ENCODE measurements around the gene FAM120A.
A peak's percentile ranks its signal among the peaks of the same experiment; 100 is the strongest.

Gene FAM120A

DNA sequence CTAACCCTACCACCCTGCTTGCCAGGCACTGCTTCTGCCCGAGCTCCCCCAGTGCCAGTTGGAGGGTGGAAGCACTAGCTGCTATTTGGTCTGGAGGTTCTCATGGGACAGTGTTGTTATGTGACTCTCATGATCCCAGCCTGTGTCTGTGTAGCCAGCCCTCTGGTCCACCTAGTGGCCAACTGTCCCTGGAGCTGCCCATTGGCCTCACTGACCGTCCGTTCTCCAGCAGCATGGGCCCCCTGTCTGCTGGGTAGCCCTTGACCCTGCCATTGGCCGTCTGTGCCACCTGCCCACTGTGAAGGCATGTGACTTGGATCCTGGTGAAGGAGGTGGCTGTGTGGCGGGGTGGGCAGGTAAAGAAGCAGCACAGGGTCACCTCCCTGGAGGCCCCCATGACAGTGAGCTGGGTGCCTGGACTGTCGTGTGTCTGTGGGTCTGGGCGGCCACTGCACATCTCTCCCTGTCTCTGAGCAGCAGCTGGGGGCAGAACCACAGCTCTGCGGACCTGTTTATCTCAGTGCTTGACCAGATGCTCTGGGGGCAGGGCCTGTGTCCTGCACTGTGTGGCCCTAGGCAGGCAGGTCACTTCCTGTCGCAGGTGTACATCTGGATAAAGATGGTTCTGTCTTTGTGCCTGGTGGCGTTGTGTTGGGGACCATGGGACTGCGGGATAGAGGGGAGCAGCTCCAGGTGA is 136.3 kb downstream of the FAM120A start:
- no peak overlapping the region for H3K27ac ChIP-seq
- no peak for DNase-seq (ENCODE audit: low read depth, low spot score)

DNA sequence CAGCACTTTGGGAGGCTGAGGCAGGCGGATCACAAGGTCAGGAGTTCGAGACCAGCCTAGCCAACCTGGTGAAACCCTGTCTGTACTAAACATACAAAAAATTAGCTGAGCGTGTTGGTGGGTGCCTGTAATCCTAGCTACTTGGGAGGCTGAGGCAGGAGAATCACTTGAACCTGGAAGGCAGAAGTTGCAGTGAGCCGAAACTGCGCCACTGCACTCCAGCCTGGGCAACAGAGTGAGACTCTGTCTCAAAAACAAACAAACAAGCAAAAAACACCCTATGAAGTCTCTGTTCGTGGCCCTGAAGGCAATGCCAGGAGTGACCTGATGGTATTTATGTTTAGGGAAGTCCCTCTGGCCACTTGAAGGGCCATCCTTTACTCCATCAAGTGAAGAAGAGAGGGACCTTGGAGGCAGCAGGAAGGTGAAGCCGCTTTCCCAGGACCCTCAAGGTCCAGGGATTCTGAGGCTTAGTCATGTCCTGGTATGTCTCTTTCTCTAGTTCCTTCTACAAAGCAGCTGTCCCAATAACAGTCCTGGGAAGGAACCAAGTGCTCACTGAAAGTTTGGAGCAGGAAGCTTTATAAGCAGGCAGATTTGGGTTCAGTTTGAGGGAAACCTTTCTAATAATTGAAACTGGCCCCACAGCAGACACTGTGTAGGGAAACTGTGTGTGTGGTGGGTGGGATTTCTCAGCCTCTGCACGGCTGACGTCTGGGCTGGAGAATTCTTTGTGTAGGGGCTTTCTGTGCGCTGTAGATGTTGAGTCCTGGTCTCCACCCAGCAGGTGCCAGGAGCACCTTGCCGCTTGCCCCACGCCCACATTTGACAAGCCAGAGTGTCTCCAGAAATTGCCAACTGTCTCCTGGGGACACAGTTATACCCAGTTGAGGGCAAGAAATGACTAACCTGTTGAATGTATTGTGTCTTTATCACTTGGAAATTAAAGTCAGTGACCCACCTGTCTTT is 137.4 kb downstream of the FAM120A start:
- H3K27ac ChIP-seq, result no peak overlapping the region

DNA sequence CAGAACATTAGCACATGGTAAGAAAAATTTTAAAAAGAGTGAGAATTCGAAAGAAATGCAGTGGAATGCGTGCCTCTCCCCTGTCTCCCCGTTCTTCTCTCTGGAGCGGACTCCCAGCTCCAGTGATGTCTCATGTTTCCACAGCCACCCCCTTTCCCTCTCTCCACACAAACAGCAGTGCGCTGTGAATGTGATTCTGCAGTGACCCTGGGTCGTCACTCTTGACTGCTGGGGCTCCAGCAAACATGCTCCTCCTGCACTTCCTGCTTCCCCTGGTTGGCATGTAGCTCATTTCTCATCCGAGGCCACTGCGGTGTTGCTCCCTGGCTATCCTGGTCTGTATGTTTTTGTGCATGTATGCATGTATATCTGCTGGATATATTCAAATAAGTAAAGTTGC is 138.2 kb downstream of the FAM120A start:
- no peak for DNase-seq (ENCODE audit: low read depth, low spot score)
- no peak overlapping the region for H3K27ac ChIP-seq

More for the DNA sequence above, 137.4 kb downstream of the FAM120A start:
- no peak for DNase-seq (ENCODE audit: low read depth, low spot score)

DNA sequence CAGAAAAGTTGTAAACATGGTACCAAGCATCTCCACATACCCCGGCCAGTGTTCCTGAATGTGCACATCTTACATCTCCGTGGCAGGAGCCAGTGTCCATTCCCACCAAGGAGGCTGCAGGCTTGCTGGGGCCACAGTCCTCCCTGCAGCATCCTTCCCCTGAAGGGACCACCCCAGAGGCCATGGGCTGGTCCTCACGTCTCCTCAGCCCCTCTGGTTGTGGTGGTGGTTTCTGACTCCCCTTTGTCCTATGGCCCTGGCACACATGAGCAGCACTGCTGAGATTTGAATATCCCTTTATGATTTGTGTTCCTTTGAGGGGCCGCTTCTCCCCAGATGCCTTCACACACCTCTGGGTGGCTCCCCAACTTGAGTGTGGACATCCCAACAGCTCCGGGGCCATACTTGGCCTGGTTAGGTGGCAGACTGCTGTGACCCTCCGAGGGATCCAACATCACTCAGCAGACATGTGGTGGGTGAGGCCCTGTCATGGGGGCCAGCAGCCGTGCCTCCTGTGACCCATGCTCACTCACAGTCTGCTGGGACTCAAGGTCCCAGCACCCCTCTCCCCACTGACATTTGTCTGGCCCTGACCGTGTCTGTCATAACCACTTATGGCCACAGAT is 139.2 kb downstream of the FAM120A start:
- no peak overlapping the region for H3K27ac ChIP-seq
- no peak for DNase-seq (ENCODE audit: low read depth, low spot score)

DNA sequence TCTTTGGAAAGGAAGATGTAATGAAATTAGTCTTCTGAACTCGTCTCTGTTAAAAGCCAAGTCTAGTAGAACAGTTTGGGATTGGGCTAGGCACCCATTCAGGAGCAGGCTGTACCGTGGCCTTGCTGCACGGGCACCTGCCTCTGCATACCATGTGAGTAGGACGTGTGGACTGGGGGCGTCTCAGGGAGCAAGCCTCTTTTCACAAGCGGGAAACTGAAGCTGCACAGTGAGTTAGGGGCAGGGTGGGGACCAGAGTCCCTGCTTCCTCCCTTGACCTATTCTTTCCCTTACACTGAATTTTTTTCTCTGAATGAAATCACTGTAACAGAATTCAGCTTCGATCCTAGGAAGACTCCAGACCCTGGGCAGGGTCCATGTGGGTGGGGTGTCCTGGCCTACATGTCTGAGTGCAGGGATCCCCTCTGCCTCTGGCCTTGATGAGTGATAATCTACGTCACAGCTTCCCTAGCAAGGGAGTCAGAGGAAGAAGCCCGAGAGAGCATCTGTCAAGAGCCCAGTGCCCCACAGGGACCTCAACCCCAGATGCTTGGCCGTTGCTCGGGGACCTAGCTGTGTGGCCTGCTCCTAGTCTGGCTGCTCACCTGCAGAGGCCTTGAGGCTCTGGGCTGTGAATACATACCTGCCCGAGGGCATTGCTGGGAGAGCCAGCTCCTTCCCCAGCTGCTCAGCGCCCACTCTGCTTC is 140.0 kb downstream of the FAM120A start:
- H3K27ac ChIP-seq, result no peak overlapping the region
- DNase-seq (ENCODE audit: low read depth, low spot score), result no peak

DNA sequence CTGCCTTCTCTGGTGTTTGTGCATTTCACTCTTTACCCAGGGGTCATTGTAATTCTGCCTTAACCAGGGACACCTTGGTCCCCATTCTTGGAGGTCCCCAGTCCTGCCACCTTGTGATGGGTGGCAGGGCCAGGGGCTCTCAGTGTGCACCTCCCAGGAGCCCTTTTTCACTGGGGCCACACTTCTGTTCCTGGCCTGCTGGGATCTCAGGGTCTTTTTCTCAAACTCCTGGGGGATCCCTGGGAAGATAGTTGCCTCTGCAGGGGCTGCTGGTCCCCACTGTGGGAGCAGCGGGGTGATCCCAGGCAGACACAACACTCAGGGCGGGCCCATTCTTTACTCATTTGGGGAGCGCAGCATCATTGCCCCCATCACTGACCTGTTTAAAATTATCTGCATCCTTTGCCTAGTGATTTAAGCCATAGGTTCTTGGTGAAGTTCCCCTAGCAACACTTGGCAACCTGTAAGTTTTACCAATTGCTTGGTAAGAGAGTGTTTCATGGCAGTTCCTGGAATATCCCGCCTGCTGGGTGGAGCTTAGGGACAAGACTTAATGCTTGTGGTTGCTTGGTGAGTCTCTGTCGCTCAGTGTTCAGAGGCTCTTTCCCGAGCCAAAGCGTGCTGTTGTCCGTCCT is 140.6 kb downstream of the FAM120A start:
- no peak for DNase-seq (ENCODE audit: low read depth, low spot score)
- H3K27ac ChIP-seq, result no peak overlapping the region

DNA sequence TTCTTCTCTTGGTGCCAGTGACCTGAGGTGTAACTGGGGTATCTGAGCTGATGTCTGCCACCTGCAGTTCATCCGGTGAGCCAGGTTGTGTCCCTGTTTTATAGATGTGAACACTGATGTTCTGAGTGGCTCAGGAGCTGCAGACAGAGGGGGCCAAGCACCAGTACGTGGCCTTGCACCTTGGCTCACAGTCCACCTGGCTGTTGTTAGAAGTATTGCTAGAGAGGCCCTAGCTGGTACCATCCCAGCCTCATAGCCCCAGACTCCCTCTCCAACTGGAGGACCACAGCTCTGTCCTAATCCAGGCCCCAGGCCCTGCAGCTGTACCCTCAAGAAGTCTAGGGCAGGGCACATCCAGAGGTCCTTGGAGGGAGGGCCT is 141.1 kb downstream of the FAM120A start:
- no peak for DNase-seq (ENCODE audit: low read depth, low spot score)
- no peak overlapping the region for H3K27ac ChIP-seq

DNA sequence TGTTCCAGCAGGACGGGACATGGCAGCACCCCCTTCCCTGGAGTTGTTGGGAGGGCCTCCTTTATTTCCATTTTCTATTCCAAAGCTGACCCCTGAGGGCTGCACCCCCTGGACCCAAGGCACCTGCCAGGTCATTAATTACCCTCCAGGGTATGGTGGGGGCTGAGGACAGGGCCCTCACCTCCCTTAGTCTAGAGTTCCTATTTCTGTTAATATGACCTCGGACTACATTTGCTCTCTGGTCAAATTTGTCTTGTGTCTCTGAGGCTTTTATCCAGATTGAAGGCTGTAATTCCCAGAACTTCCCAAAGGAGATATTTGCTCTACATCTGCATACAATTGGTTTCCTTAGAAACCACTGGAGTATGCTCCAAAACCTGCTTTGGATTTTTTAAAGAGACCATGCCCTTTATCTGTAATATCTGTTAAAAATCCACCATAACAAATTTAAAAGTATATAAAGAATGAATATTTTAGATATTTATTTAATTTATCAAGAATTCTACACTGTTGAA is 141.7 kb downstream of the FAM120A start:
- no peak for DNase-seq (ENCODE audit: low read depth, low spot score)
- peak overlapping the region; percentile 65 for H3K27ac ChIP-seq

DNA sequence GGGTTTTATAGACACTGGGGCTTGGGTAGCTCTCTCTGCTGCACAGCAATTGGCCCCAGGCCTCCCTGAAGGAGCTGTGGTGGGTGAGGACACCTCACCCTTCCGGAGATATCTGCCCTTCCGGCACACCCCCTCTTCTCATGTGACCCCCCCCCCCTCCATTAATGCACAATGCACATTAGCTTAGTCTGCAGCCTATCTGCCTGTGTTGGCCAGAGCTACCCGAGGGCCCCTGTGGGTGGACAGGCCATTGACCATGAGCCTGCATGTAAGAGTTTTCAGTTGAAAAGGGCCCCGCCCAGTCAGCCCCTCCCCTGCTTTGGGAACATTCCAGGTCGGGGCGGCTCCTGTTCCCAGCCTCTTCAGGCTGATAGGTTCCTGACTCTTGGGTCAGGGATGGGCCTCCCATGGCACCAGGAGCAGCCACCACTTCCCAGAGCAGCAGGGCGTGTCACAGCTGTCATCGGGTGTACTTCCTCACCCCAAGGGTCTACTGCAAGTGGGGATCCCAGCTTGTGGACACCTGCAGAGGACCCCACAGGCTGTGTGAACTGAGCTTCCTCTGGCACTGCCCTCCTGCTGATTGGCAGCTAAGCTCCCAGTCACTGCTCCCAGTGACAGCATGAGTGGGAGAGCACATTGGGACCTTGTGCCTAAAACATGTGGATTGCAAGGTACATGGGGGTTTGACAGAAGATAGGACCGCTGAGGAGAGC is 142.7 kb downstream of the FAM120A start:
- peak overlapping the region; percentile 65 for H3K27ac ChIP-seq
- DNase-seq (ENCODE audit: low read depth, low spot score), result no peak

DNA sequence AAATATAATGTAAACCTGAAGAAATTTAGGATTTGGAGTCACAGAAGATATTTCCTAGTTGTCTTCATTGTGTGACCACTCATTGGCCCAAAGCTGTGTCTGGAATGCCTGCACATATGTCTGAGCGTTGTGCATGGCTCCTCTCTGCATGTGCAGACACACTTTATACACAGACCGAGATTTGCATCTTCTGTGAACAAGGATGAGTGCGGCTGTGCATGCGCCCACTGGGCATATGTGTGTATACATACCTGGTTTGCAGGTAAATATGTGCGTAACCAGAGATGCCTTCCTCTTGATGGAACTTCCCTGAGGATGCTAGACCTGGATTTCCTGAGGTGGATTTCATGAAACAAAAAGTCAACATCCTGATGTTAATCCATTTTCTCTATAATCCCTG is 144.0 kb downstream of the FAM120A start:
- DNase-seq (ENCODE audit: low read depth, low spot score), result no peak
- peak overlapping the region; percentile 65 for H3K27ac ChIP-seq

DNA sequence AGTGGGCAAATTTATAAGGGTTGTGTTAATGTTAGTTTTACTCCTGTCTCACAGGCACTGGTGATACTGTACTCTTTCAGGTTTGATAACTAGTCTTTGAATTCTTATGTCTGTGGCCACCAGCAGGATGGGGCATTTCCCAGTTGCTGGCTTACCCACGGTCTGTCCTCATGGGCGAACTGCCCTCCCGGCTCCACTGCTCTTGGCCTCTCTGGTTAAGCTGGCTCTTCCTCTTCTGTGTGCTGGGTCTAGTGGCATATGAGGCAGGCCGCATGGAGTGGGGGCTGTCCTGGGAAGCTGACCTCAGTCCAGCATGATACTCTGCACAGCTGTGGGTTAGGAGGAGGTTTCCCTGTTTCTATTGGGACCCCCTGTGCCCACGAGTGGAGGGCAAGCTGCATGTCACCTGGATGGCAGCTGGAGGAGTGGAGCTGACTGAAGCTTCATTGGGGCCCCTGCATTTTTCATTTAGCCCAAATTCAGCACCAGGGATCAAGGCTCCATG is 144.4 kb downstream of the FAM120A start:
- DNase-seq (ENCODE audit: low read depth, low spot score), result no peak
- peak overlapping the region; percentile 65 for H3K27ac ChIP-seq

DNA sequence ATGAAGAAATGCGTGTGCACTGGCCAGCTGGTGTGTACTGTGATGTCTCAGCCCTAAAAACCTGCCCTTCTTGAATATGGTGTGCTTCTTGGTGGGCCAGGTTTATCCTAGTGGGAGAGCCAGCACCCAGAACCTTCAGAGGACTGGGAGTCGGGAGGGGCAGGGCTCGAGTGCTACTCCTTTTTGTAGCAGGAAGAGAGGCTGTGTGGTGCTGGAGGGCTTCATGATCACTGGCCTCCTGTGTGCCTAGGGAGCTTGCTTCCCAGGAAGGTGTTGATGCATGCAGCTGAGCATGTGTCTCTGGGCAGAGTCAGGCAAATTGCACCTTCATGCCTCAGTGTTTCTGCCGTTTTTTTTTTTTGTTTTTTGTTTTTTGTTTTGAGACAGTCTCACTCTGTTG is 144.9 kb downstream of the FAM120A start:
- DNase-seq (ENCODE audit: low read depth, low spot score), result no peak
- no peak overlapping the region for H3K27ac ChIP-seq

DNA sequence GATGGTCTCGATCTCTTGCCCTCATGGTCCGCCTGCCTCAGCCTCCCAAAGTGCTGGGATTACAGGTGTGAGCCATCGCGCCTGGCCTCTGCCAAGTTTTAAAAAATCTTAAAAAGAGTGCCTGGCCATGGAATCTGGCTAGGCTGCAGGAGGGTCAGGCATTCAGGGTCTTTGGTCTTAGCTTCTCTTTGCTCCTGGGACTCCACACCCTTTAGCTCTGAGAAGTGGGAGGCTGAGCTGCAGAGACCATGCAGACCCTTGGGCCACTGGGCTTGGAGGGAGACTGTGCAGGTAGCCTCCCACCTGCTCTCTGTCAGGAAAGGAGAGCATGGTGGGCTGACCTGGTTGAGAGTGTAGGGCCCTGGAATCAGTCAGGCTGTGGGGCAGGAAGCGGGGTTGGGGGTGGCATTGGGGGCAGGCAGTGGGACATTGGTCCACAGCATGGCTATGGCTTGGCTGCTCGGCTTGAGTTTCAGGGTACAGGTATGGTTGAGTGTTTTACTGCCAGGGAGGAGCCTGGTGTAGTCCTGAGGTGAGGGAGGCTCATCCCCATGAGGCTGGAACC is 145.7 kb downstream of the FAM120A start:
- DNase-seq (ENCODE audit: low read depth, low spot score), result no peak

DNA sequence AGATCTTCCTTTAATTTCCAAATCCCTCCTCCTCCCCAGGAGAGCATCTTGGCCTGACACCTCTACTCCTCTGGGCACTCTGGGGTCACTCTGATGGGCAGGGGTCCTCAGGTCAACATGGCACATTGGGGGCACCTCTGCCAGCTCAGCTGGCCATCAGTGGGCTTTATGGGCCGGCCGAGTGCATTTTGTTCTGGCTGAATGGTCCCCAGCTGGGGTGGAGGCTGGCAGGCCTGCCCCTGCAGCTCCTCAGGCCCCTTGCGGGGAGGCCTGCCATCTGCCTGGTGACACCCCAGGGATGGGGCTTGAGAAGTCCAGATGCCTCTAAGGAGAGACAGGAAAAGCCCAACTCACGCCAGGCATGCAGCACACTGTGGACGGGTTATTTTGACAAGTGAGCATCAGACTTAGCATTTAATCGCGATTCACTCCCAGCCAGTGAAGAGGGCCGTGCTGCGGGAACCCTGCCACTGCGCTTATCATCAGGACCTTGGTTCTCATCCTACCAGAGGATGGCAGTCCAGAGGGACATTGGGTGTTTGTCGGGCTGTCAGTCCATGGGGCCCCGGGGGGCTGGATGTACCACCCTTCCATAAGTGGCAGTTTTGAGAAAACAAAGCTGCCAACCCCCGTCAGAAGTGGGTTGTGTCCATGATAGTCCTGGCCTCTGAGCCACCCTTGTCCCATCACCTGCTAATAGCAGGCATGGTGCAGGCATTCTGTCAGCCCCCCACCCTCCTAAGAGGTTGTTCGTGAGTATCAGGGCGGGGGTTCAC is 146.6 kb downstream of the FAM120A start:
- peak overlapping the region; percentile 66 for H3K27ac ChIP-seq
- no peak for DNase-seq (ENCODE audit: low read depth, low spot score)

More for the DNA sequence above, 145.7 kb downstream of the FAM120A start:
- no peak overlapping the region for H3K27ac ChIP-seq

DNA sequence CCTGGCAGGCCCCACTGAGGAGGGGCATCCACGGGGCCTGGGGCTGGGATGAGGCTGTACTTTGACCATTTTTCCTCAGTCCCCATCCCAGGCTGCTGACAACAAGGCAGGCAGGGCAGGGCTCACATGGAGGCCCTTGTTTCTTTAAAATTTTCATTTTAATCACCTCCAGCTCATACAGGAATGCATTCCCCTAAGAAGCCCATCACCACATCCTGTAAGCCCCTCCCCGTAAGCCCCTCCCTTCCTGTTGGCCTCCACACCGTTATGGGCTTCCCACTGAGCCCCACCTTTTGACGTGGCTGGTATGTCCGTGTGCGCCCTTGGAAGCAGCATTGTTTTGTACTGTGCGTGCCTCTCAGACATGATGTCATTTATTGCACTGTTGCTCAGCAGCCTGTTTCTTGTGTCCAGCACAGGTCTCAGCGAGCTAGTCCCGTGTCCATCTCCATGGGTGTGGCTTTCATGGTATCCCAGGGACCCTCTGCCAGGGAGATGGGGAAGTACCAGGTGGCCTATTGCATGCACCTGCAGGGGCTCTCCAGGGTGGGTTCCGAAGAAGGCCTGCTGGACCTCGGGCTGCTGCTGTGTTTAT is 147.3 kb downstream of the FAM120A start:
- H3K27ac ChIP-seq, result peak overlapping the region; percentile 66
- DNase-seq (ENCODE audit: low read depth, low spot score), result no peak

DNA sequence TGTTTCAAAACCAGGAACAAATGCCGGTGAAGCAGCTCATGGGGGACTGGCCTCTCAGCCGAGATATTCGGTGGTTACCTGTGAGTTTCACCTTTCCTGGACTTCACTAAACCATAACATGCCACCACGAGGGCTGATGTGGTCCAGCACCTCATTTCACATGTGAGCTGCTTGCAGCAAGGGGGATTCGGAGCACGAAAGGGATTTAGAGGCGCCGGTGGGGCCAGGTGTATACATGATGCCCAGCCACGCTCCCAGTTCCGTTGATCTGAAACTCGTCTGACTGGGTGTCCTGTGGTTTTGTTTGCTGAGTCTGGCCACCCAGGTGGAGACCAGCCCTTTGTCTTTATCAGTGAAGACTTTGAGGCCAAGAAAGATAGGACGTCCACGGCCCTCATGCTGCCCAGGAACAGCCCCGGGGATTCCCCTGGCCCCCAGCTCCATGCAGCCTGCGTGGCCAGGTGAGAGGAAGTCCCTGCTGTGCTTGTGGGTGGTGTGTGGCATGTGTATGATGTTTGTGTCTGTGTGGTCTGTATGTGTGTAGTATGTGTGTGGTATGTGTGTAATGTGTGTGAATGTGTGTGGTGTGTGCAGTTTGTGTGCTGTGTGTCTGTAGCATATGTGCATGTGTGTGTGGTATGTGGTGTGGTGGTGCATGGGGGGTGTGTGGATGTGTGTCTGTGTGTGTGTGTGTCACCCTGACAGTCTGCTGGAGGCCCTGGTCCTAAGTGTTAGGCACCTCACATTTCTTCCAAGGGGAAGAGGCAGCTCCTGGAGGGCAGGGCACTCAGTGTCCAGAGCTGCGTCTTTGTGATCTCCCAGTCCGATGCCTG is 148.3 kb downstream of the FAM120A start:
- no peak for DNase-seq (ENCODE audit: low read depth, low spot score)

DNA sequence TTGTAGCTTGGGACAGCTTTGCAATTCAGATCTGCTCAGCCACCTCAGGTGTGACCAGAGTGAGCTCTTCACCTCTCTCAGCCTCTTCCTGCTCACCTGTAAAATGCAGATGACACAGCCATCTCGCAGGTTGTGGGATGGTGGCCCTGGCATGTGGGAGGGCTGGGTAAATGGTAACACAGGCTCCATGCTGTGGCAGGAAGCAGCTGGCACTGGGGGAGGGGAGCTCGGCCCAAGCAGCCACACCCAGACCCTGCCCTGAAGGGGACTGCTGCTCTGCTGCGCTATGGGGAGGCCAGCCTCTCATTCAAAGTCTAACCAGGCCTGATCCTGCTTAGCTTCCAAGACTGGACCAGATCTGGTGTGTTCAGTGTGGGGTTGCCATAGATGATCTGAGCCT is 149.0 kb downstream of the FAM120A start:
- DNase-seq (ENCODE audit: low read depth, low spot score), result no peak
- peak overlapping the region; percentile 66 for H3K27ac ChIP-seq

More for the DNA sequence above, 148.3 kb downstream of the FAM120A start:
- H3K27ac ChIP-seq, result peak overlapping the region; percentile 66

Measured in epithelial cell of prostate (primary cell).